Astrocyte of the cerebellum (primary cell): ENCODE data around the gene DDX28.
"Not testable (repeated sequence)": the region's sequence is repeated elsewhere in the genome, so short reads cannot be mapped to it uniquely, and the experiment has no call there.

Experiments used
- DNase-seq: peaks from one replicate; pipeline ENCODE4 v3.0.0-alpha.2; 2011; ENCODE audit warnings: low read depth
- H3K4me3 ChIP-seq: 2 replicates; pipeline ENCODE4 v1.5.1; 2011; ENCODE audit warnings: mild to moderate bottlenecking, low read depth, low read length, moderate library complexity
- CTCF ChIP-seq: IDR thresholded peaks from 2 replicates; pipeline ENCODE4 v1.5.1; 2012; ENCODE audit warnings: low read length, low read depth, moderate library complexity, mild to moderate bottlenecking; ENCODE audit errors: missing control alignments
- in situ Hi-C: cut with HindIII; loops from 2 replicates; pipeline ENCODE4 v1.10.0; 2017; ENCODE audit warnings: low sequenced_read_pairs

DDX28 gene

GRCh38 chr16:67996666-67997065 is 26.4 kb downstream of the DDX28 start:
- in situ Hi-C loops = no loop called here
- no peak for DNase-seq
- TF ChIP-seq CTCF = no peak
- no peak overlapping the region for H3K4me3 ChIP-seq

- in situ Hi-C loops = no loop called here
- H3K4me3 ChIP-seq = no peak overlapping the region
- TF ChIP-seq CTCF = no peak
- DNase-seq = no peak
These were observed 27.6 kb downstream of the DDX28 start for GRCh38 chr16:67995423-67995822.

GRCh38 chr16:67994040-67994408 is 29.0 kb downstream of the DDX28 start:
- DNase-seq, in situ Hi-C loops, H3K4me3 ChIP-seq: not testable (repeated sequence)

- in situ Hi-C loops = no loop called here
- no peak overlapping the region for H3K4me3 ChIP-seq
These were observed 29.6 kb downstream of the DDX28 start for GRCh38 chr16:67993207-67994039.

GRCh38 chr16:67992661-67993206 is 30.3 kb downstream of the DDX28 start:
- no peak for DNase-seq
- no peak for TF ChIP-seq CTCF
- in situ Hi-C loops = no loop called here
- H3K4me3 ChIP-seq = no peak overlapping the region

More at GRCh38 chr16:67993207-67994039, 29.6 kb downstream of the DDX28 start:
- peak; percentile 84 for TF ChIP-seq CTCF
- DNase-seq = no peak

GRCh38 chr16:67990018-67990386 is 33.0 kb downstream of the DDX28 start:
- no peak for DNase-seq
- in situ Hi-C loops = no loop called here

More at GRCh38 chr16:67990018-67990386, 33.0 kb downstream of the DDX28 start:
- TF ChIP-seq CTCF = no peak
- H3K4me3 ChIP-seq = no peak overlapping the region
